Spleen (tissue), 7 donors: Measurements from ENCODE around the gene AKR1C2.
"Not testable (repeated sequence)": the region's sequence is repeated elsewhere in the genome, so short reads cannot be mapped to it uniquely, and the experiment has no call there.

Experiments
- CTCF ChIP-seq, 11 experiments: fragments of 200-600 bp in 7 of 11; fragments of 450-650 bp in 4 of 11; sonication (generic) in 4 of 11; IDR thresholded peaks in 8 of 11; conservative IDR thresholded peaks in 3 of 11; 1 replicate in 7 of 11; 2 replicates in 4 of 11; pipeline versions ENCODE4 v1.4.0 to v1.8.0; 2016 to 2021; ENCODE audit warnings: antibody characterized with exemption in 11 of 11, inconsistent platforms in 4 of 11, mild to moderate bottlenecking in 1 of 11
- POLR2A ChIP-seq, 3 donors: fragments of 450-650 bp; IDR thresholded peaks; one replicate each; pipeline ENCODE4 v1.5.1; 2017; ENCODE audit warnings: antibody characterized with exemption in 3 of 3, mild to moderate bottlenecking in 1 of 3
- donor health status: DM: no; HTN: no; CAD: no; lungs with moderate emphysema.
- donor health status: DM: no; HTN: no; CAD: no.
- donor health status: DM: no; HTN: no; CAD: no.

GRCh38 chr10:5032444-5032843 lies 28.8 kb upstream of the AKR1C2 start:
- not testable (repeated sequence) for TF ChIP-seq CTCF (IDR thresholded peaks at IDR 0.05 in 8 of 11, conservative IDR thresholded peaks at IDR 0.05 in 3 of 11); POLR2A (IDR thresholded peaks at IDR 0.05)
